HG02852 (cell line): ENCODE results near the gene SBSN.

Experiments used
- ATAC-seq: cut with Tn5 transposase; IDR thresholded peaks from one replicate; pipeline ENCODE4 v1.9.1; 2021; ENCODE audit warnings: mild to moderate bottlenecking, moderate library complexity; ENCODE audit not compliant: unreplicated experiment

The SBSN gene

DNA sequence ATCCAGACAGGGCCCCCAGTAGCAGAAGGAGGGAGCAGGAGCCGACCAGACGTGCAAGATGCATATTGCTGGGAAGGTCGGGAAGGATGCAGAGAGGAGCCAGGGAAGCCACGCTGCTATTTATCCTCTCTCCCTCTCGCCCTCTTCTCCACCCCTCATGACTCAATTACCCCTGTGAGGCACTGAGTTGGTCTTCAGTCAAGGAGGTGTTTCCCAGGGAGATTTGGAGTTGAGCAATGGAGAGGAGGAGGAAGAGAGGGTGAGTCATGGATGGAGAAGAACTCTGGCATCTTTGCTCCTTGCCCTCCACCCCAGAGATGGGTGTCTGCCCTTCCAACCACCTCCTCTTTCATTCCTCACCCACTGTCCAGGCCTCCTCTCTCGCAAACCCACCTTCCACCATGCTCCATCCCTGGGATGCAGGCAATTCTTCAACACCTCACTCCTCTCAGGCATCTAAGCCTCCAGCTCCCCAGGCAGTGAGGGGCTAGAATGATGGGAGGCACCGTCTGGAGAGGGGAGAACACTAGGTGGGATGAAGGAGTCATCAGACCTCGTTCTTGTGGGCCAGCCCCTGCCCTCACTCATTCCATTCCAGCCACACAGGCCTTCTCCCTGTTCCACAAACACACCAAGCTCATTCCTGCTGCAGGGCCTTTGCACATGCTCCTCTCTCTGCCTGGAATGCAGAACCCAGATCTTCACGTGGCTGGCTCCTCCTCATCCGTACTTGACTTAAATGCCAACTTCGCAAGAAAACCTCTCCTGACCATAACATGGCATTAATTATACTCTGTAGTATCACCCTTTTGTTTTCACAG is at the start of gene SBSN:
SBSN (minus strand) TSS at position 94 of the 821 bp plus-strand sequence; CDS start at position 64, 30 bp downstream.
- no peak for ATAC-seq

GRCh38 chr19:35571406-35571965 is 43.4 kb upstream of the SBSN start:
- no peak for ATAC-seq

DNA sequence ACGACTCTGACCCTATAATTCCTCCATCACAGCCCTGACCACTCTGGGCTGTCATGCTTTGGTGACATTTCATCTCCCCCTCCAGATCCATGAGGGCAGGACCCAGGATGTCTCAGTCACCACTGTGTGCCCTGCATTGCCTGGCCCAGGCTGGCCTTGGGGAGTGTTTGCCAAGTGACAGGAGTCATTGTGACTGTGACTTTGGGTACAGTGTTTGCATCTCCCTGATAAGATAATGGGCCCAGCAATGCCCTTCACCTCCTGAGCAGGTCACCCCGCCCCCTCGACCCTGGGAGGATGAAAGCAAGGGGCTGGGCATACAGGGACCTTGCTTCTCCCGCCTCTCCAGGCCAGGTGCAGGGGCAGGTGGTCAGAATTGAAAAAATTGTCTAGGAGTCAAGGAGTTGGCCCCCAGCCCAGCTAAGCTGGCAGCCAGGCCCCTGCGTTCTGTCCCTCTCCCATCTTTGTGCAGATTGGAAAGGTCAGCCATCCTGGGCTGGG is 41.2 kb upstream of the SBSN start:
- ATAC-seq: no peak

GRCh38 chr19:35566738-35567137 is 38.6 kb upstream of the SBSN start:
- no peak for ATAC-seq

GRCh38 chr19:35565016-35565856 is 37.1 kb upstream of the SBSN start:
- ATAC-seq: no peak

- no peak for ATAC-seq
Measured at GRCh38 chr19:35563207-35563829, 35.2 kb upstream of the SBSN start, which contains the start of gene ATP4A. Gene ATP4A (minus strand): TSS chr19:35563658. CDS start chr19:35563629, 29 bp downstream.

- ATAC-seq: no peak
Measured at GRCh38 chr19:35562776-35563175, 34.7 kb upstream of the SBSN start.

- ATAC-seq: no peak
Measured at GRCh38 chr19:35562336-35562735, 34.2 kb upstream of the SBSN start.

DNA sequence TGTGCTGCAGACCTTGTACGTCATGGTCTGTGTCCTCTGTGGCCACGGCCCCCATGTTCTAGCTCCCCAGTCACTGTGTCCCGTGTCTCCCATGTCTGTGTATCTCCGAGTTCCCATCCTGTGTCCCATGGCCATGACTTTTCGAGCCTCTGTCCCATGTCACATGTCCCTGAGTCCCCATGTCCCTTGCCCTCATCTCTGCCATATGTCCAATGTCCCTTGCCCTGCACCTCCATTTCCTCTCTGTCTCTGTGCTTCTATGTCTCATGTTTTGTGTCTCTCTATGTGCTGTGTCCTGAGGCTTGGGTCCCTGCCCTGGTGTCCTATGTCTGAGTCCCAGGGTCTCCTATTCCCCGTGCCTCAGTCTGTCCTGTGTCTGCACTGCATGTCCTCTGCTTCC is 33.3 kb upstream of the SBSN start:
- ATAC-seq: no peak

DNA sequence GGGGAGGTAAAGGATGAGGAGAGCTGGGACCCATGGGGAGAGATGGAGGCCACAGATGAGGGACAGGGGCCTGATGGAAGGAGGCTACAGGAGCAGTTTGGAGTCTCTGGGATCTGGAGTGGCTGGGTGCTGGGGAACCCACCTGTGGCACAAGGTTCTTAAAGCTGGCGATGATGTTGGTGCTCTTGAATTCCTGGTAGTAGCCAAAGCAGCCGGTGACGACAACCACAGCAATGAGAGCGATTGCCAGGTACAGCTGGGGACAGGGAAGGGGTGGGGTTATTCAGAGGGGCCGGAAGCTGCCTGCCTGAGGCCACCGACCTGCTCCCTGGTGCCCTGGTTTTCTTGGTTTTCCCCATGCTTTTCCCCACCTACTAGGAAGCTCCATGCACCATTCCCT is 32.6 kb upstream of the SBSN start:
- ATAC-seq: no peak

GRCh38 chr19:35560271-35560670 is 32.2 kb upstream of the SBSN start:
- ATAC-seq: no peak

- no peak for ATAC-seq
Measured at GRCh38 chr19:35559781-35560180, 31.7 kb upstream of the SBSN start.

DNA sequence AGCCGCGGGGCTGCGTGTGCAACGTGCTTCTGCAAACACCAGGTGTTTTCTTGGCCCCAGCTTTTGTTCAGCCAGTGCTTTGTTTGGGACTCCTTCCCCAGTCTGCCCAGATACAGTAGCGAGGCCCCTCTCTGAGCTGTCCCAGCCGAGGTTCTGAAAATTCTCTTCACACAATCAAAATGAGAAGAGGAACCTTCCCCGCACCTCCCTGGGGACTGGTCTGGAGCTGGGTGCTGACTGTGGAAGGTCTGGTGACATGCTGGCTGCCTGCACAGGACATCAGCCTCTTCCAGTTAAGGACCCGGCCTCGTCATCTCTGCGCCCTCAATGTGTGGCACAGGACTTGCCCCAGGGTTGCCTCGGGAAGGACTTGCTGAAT is 31.2 kb upstream of the SBSN start:
- ATAC-seq: no peak

- no peak for ATAC-seq
Measured at GRCh38 chr19:35558400-35559280, 30.5 kb upstream of the SBSN start.

GRCh38 chr19:35557539-35558399 is 29.7 kb upstream of the SBSN start:
- ATAC-seq: no peak

DNA sequence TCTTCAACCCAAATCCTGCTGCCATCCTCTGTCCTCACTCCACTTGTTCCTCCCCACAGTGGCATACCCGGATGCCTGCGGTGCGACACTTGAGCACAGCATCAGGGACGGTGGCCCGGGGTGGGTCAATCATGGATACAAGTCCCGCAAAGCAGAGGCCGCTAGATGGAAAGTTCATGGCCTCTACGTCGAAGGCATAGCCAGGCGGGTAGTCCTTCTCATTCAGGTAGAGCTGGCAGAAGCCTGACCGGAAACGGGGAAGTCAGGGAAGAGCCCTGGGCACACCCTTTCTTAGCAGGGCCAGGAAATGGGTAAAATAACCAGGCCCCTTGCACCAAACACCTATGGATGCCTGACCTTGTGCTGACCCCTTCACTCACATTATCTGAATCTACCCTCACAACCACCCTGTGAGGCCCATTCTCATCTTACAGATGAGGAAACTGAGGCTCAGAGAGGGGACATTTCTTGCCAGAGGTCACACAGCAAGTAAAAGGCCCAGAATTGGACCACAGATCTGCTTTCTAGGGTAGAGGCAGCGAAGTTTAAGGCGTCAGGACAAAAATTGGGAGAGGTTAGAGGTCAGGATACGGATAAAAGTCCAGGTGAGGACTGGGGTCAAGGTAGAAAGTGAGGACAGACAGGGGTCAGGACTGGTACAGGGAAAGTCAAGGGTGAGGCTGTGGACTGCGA is 28.9 kb upstream of the SBSN start:
- ATAC-seq: no peak

GRCh38 chr19:35556025-35556590 is 28.0 kb upstream of the SBSN start:
- ATAC-seq: no peak
